KMS-11 (cell line): ENCODE data around the gene SLC22A7.

ENCODE experiments used
- H2AFZ ChIP-seq: fragments of 200-600 bp; sonication (generic); 2 replicates; pipeline ENCODE4 v1.6.1; 2016; ENCODE audit warnings: antibody characterized with exemption, mixed run types, low read depth
- H3K27ac ChIP-seq: fragments of 200-600 bp; sonication (generic); 2 replicates; pipeline ENCODE4 v1.6.1; 2016; ENCODE audit warnings: mild to moderate bottlenecking, mixed run types
- H3K27me3 ChIP-seq: fragments of 200-600 bp; sonication (generic); 2 replicates; pipeline ENCODE4 v1.6.1; 2017; ENCODE audit warnings: mild to moderate bottlenecking, low read depth, mixed run types, moderate library complexity; ENCODE audit not compliant: insufficient read depth
- H3K36me3 ChIP-seq: fragments of 200-600 bp; sonication (generic); 2 replicates; pipeline ENCODE4 v1.6.1; 2017; ENCODE audit warnings: mild to moderate bottlenecking, mixed run types; ENCODE audit not compliant: insufficient read depth
- H3K4me1 ChIP-seq: fragments of 200-600 bp; sonication (generic); 2 replicates; pipeline ENCODE4 v1.6.1; 2016; ENCODE audit warnings: mild to moderate bottlenecking, low read depth, mixed run types; ENCODE audit not compliant: poor library complexity, severe bottlenecking
- H3K4me2 ChIP-seq: fragments of 200-600 bp; sonication (generic); 2 replicates; pipeline ENCODE4 v1.7.0; 2016; ENCODE audit warnings: mild to moderate bottlenecking, mixed run types
- H3K4me3 ChIP-seq: fragments of 200-600 bp; sonication (generic); IDR thresholded peaks from 2 replicates; pipeline ENCODE4 v1.6.1; 2017; ENCODE audit warnings: low read depth, low read length, mixed read lengths; ENCODE audit not compliant: insufficient read depth
- H3K79me2 ChIP-seq: fragments of 200-600 bp; sonication (generic); 2 replicates; pipeline ENCODE4 v1.6.1; 2016; ENCODE audit warnings: low read depth, mixed run types; ENCODE audit not compliant: insufficient read depth
- H3K9ac ChIP-seq: fragments of 200-600 bp; sonication (generic); 2 replicates; pipeline ENCODE4 v1.6.1; 2016; ENCODE audit warnings: mild to moderate bottlenecking, mixed run types
- H4K20me1 ChIP-seq: fragments of 200-600 bp; sonication (generic); 2 replicates; pipeline ENCODE4 v1.6.1; 2016; ENCODE audit warnings: mild to moderate bottlenecking, mixed run types; ENCODE audit not compliant: insufficient read depth
- TF ChIP-seq, protein P1 (sequence below): fragments of 200-600 bp; sonication (generic); conservative IDR thresholded peaks from 2 replicates; pipeline ENCODE4 v1.6.1; 2017; ENCODE audit warnings: low read depth, mild to moderate bottlenecking, antibody characterized with exemption, low read length, moderate library complexity, mixed read lengths

SLC22A7 gene

GRCh38 chr6:43254138-43254817 lies 43.8 kb upstream of the SLC22A7 start:
- Histone ChIP-seq H4K20me1 (no peaks in the 10 kb centered on the region), H2AFZ (no peak overlapping the region), H3K27me3 (no peaks in the 10 kb centered on the region), H3K4me1 (peaks cover 23% of the 10 kb centered on the region), H3K9ac (no peak overlapping the region), H3K4me2 (no peak overlapping the region), H3K4me3 (no peak overlapping the region), H3K79me2 (no peaks in the 10 kb centered on the region), H3K36me3 (no peaks in the 10 kb centered on the region), H3K27ac (no peak overlapping the region)
- TF ChIP-seq, protein P1, sequence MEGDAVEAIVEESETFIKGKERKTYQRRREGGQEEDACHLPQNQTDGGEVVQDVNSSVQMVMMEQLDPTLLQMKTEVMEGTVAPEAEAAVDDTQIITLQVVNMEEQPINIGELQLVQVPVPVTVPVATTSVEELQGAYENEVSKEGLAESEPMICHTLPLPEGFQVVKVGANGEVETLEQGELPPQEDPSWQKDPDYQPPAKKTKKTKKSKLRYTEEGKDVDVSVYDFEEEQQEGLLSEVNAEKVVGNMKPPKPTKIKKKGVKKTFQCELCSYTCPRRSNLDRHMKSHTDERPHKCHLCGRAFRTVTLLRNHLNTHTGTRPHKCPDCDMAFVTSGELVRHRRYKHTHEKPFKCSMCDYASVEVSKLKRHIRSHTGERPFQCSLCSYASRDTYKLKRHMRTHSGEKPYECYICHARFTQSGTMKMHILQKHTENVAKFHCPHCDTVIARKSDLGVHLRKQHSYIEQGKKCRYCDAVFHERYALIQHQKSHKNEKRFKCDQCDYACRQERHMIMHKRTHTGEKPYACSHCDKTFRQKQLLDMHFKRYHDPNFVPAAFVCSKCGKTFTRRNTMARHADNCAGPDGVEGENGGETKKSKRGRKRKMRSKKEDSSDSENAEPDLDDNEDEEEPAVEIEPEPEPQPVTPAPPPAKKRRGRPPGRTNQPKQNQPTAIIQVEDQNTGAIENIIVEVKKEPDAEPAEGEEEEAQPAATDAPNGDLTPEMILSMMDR: no peak

- Histone ChIP-seq H3K27ac (no peak overlapping the region), H3K79me2 (no peaks in the 10 kb centered on the region), H3K4me3 (no peak overlapping the region), H3K36me3 (no peaks in the 10 kb centered on the region), H3K9ac (no peak overlapping the region), H4K20me1 (no peaks in the 10 kb centered on the region), H3K4me2 (no peak overlapping the region), H2AFZ (no peak overlapping the region), H3K27me3 (no peaks in the 10 kb centered on the region), H3K4me1 (peaks cover 23% of the 10 kb centered on the region)
- TF ChIP-seq, protein P1: no peak
Measured at GRCh38 chr6:43254846-43255245, 43.2 kb upstream of the SLC22A7 start.

DNA sequence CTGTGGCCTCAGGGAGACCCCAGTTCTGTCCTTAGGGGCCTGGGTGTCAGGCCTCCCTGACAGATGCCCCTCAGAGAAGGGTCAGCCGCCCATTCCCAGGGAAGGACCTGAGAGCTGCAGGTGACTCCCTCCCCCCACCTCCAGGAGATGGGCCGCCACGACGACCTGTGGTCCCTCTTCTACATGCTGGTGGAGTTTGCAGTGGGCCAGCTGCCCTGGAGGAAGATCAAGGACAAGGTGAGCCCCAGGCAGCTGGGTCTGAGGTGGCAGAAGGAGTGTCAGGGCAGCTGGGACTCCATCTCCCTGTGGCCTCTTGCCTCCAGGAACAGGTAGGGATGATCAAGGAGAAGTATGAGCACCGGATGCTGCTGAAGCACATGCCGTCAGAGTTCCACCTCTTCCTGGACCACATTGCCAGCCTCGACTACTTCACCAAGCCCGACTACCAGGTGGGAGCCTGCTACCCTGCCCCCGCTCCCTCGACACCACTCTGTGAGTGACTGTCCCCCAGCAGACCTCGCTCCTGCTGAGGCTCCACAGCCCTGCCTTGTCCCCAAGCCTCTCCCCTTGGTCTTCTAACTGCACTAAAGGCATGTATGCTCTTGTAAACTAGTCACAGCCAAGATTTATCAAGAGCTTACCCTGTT lies 42.5 kb upstream of the SLC22A7 start:
- Histone ChIP-seq H3K27me3 (no peaks in the 10 kb centered on the region), H3K27ac (no peak overlapping the region), H3K36me3 (no peaks in the 10 kb centered on the region), H3K4me3 (no peak overlapping the region), H4K20me1 (no peaks in the 10 kb centered on the region), H3K79me2 (no peaks in the 10 kb centered on the region), H3K9ac (no peak overlapping the region), H3K4me1 (peaks cover 23% of the 10 kb centered on the region), H3K4me2 (no peak overlapping the region), H2AFZ (no peak overlapping the region)
- TF ChIP-seq, protein P1: no peak

DNA sequence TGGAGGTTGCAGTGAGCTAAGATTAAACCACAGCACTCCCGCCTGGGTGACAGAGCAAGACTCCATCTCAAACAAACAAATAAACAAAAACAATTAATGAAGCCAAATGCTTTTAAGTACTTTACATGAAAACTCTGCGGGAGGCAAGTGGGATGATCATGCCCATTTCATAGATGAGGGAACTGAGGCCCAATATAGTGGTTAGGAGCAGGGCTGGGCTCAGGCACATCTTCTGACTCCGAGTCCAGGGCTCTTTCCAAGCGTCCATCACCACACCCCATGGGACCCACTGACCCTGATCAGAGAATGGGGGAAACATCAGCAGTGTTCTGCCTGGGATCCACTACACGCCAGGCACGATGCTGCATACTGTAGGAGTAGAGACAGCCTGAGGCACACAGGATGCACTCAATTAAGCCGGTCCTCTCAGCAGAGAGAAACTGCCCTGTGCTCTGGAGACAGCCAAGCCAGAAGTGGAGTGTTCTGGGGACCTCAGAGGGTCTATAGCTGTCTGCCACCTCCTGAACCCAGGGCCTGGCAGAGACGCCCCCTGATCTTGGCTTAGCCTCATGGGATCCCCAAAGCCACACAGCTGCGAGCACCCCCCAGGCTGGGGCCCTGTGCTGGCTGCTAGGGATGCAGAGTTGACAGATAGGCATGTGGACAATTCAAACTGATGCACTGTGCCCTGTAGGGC lies 41.2 kb upstream of the SLC22A7 start:
- Histone ChIP-seq H3K4me1 (peaks cover 23% of the 10 kb centered on the region), H3K27ac (peak overlapping the region; percentile 24; the same call in 1 of the 2 replicates), H3K27me3 (no peaks in the 10 kb centered on the region), H3K36me3 (no peaks in the 10 kb centered on the region), H3K4me3 (no peak overlapping the region), H3K9ac (no peak overlapping the region), H3K79me2 (no peaks in the 10 kb centered on the region), H4K20me1 (no peaks in the 10 kb centered on the region), H3K4me2 (peak overlapping the region; percentile 58), H2AFZ (peak overlapping the region; percentile 58; the same call in 1 of the 2 replicates)
- TF ChIP-seq, protein P1: no peak
